NCI-H748 (cell line): ENCODE results near the gene RSPH10B.
A peak's percentile ranks its signal among the peaks of the same experiment; 100 is the strongest.
"Not testable (repeated sequence)": the region's sequence is repeated elsewhere in the genome, so short reads cannot be mapped to it uniquely, and the experiment has no call there.

Experiments
- DNase-seq: peaks from one replicate; lab custom pipeline; 2025; ENCODE audit not compliant: unreplicated experiment; lab: John Stamatoyannopoulos, UW

Gene RSPH10B

DNA sequence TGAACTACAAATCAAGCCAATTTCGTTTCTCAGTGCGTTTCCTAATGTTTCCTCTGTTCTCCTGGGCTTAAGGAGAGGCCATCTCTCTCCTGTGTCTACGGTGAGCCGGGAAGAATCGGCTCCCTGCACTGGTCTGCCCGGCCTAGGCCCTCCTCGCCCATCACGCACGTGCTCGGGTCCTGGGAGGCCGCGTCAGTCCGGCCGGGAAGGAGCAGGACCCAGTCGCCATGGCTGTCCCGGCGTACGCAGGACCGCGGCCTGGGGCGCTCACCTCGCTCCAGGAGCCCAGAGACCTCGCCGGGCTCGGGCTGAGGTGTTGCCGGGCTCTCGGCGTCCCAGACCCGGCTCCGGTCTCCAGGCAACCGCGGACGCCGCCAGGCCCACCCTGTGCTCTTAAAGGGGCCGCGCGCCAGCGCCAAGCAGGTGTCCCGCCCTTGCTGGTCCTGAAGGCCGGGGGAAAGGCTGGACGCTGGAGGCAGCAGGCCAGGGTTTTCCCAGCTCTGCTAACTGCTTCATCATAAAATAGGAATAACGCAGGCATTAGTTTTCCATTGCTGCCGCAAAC is at the start of gene RSPH10B:
Gene RSPH10B, minus strand, starts transcription at position 343 of the 565 bp plus-strand sequence. CDS start 3,573 bp downstream, outside the sequence.
- DNase-seq = not testable (repeated sequence)

DNA sequence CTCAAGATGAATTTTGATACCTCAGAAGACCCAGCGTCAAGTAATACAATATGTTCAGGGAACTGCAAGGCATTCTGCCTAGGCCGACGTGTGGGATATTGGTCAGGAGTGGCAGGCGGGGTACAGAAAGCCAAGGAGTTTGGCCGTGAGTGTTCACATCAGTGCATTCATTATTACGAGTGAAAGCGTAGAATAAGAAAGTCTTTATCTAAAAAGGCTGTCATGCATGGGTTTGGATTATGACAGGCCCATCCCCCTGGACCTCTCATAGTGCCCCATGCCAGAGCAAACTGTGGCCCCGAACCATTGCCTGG is 46.1 kb upstream of the RSPH10B start:
- no peak for DNase-seq

GRCh38 chr7:6015917-6016652 is 45.6 kb upstream of the RSPH10B start:
- no peak for DNase-seq

DNA sequence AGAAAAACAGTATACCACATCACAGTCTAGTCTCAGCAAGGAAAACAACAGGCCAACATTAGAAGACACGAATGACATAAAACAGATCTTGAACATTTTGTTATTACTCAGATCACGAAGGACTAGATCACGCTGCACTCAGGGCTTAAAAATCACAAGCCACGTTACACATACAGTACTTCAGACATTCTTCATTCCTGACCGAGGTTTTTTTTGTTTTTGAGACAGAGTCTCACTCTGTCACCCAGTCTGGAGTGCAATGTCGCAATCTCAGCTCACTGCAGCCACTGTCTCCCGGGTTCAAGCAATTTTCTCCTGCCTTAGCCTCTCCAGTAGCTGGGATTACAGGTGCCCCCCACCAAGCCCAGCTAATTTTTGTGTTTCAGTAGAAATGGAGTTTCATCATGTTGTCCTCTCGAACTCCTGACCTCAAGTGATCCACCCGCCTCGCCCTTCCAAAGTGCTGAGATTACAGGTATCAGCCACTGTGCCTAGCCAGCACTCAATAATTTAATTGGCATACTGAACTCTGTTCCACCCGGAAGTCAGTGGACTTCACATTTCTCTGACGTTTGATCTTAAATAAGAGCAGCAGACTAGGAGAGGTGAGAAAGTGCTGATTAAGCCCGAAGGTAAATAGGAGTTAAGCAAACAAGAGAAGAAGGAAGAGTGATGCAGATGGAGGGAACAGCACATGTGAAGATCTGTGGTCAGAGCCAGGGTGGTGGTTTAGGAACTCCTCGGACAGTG is 42.0 kb upstream of the RSPH10B start:
- DNase-seq = no peak

DNA sequence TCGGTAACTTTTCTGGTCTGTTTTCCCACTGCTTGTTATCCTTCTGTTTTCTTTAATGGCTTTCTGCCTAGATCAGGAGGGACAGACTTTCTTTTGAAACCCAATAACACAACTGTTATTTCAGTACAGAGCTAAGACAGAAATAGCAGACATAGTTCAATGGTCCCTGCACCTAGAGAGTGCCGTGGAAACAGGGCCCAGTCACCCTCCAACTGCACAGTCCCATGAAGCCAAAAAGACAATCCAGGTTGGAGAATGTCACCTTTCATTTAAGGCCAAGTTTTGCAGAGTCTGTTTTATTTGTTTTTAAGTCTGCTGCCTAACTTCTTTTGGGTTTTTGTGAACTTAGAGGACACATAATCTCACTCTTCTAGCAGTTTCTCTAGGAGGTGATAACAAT is 41.1 kb upstream of the RSPH10B start:
- no peak for DNase-seq

DNA sequence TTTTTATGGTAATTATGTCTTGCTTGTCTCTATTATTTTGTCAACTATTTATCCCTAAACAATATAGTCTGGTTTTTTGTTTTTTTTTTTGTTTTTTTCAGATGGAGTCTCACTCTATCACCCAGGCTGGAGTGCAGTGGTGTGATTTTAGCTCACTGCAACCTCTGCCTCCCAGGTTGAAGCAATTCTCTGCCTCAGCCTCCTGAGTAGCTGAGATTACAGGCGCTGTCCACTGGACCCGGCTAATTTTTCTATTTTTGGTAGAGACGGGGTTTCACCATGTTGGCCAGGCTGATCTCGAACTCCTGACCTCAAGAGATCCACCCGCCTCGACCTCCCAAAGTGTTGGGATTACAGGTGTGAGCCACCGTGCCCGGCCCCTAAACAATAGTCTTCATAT is 39.9 kb upstream of the RSPH10B start:
- DNase-seq = not testable (repeated sequence)

- peak; percentile 99 for DNase-seq
These were observed 38.5 kb upstream of the RSPH10B start, which contains the start of the genes AIMP2 and PMS2 for GRCh38 chr7:6008668-6009611. TSS of gene AIMP2 (plus strand) at chr7:6009272. CDS start at chr7:6009364, 92 bp downstream. TSS of gene PMS2 (minus strand) at chr7:6009049. CDS start at chr7:6009019, 30 bp downstream.

- not testable (repeated sequence) for DNase-seq
These were observed 37.5 kb upstream of the RSPH10B start for GRCh38 chr7:6007835-6008590.

DNA sequence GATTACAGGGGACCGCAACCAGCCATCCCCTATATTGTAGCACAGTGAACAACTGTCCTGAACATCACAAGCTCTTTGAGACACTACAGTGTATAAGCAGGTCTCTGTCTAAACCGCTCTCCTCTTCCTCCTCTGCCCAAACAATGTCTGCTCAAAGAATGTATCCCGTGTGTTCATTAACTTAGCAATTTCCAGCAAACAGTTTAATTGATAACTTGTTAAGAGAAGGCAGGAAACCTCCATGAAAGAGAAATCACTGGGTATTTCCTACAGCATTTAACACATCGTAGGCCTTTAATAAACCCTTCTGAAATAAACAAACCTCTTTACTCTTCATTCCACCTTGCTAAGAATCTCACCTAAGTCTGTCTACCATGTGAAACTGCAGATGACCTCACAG is 36.9 kb upstream of the RSPH10B start:
- no peak for DNase-seq

- DNase-seq = peak; percentile 45
These were observed 26.8 kb upstream of the RSPH10B start for GRCh38 chr7:5997210-5997808.

DNA sequence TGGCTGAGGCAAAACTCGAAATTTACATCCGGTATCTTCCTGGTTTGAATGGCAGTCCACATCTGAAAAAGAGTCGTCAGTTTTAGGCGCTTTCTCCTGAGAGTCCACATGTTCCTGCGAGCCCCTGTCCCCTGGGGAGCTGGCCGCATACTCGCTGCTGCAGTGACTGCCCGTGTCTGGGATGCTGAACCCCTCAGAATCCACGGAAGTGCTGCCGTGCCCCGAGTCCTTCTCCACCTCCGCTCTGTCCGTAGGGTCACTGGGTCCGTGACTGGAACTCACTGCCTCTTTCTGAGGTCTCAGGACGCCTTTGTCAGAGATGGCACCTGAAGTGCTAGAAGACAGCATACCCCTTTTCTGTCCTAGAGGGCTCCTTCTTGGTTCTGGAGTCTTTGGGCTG is 16.6 kb upstream of the RSPH10B start:
- DNase-seq = not testable (repeated sequence)

DNA sequence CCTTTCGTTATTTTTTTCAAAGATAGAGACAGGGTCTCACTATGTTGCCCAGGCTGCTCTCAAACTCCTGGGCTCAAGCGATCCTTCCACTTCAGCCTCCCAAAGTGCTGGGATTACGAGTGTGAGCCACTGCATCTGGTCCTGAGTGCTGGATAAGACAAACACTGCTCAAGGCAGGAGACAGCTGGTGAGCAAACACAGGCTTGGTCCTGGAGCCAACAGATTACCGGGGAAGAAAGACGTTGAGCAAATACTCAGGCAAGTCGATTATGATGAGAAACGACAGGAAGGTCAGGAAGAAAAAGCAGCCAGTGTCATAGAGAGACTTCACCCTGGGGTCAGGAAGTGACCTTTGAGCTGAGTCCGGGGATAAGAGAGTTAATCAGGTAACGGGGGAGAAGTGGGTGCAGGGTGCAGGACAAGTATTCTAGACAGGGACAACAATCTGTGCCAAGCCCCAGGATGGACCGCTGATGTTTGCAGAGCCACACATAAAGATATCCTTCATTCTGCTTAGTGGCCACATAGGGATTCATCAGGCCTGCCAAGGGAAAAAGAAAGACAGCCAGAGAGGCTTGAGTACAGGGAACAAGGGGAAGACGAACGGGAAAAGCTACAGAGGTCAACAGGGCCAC is 9.3 kb upstream of the RSPH10B start:
- DNase-seq = not testable (repeated sequence)

GRCh38 chr7:5973580-5973979 is 3.1 kb upstream of the RSPH10B start:
- DNase-seq = not testable (repeated sequence)

- DNase-seq = not testable (repeated sequence)
These were observed 6.7 kb downstream of the RSPH10B start for GRCh38 chr7:5963810-5964209.

- DNase-seq = not testable (repeated sequence)
These were observed 7.3 kb downstream of the RSPH10B start for GRCh38 chr7:5963205-5963604.

DNA sequence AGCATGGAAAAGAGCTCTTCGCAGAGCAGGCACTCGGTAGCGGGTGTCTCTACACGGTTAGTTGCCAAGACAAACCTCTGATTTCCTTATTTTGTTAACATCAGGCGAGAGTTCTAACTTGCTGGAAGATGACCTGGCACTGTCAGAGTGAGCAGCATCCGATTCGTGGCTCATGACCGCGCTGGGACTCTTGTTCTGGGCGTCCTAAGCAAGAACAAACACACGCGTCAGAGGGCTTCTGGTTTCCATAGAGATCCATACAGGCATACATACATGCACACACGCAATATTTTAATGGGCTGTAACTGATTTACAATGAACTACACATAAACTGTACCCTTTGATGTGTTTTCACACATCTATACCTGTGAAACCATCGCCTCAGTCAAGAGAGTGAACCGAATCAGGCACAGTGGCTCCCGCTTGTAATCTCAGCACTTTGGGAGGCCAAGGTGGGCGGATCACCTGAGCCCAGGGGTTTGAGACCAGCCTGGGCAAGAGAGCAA is 35.5 kb downstream of the RSPH10B start:
- DNase-seq = not testable (repeated sequence)

DNA sequence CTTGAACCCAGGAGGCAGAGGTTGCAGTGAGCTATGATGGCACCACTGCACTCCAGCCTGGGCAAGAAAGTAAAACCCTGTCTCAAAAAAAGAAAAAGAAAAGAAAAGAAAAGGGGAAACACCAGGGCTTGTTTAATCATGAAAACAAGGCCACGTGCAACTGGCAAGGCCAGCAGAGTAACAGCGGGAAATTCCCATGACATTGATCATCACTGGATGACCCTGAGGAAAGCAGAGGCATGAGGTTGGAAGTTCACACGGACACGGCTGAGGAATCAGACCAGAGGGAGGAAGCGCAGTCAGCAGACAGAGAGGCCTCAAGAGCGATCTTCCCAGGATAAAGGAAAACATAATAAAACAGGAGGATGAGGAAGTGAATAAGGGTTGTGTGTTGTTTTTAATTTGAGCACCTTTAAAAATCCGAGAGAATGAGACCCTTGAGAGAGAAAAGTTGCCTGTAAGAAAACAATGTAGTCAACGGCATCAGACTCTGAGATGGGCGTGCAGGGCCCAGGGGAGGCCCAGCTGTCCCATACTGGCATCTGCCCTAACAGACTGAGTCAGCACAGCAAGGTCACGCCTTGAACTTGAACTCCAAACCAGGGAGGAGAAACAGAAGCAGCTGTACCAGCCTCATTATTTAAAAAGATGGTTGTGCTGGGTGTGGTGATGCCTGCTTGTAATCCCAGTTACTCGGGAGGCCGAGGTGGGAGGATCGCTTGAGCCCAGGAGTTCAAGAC is 38.4 kb downstream of the RSPH10B start:
- DNase-seq = not testable (repeated sequence)

DNA sequence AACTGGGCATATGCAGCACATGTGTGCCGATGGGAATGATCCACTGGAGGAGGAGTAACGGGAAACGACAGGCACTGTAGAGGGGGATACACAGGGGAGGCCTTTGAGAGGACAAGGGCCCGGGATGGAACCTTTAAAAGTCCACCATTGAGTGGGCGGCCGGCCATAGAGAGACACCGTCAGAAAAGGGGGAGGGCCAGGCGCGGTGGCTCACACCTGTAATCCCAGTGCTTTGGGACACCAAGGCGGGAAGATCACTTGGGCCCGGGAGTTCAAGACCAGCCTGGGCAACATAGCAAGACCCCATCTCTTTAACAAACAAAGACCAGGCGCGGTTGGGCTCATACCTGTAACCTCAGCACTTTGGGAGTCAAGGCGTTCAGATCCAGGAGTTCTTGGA is 39.2 kb downstream of the RSPH10B start:
- not testable (repeated sequence) for DNase-seq
